ENCODE data around the gene NNMT. TPM values are rescaled to one million over a fixed set of nuclear protein-coding genes. Genes with fewer than 3 reads are reported as not detected.
"Not testable (repeated sequence)": the region's sequence is repeated elsewhere in the genome, so short reads cannot be mapped to it uniquely, and the experiment has no call there.

Gene NNMT
- total RNA-seq, 1 donor from 2014 or later = 49.6 TPM

DNA sequence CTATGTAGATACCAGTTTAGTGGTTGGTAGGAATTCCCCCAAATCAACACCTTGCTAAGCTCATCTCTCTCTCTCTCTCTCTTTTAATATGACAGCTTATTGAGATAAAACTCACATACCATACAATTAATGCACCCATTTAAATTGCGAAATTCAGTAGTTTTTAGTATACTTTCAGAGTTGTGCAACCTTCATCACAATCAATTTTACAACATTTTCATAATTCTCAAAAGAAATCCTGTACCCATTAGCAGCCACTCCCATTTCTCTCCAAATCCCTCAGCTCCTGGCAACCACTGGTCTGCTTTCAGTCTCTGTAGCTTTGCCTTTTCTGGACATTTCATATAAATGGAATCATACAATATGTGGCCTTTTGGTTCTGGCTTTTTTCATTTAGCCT, 13.3 kb downstream of the NNMT start:
- no peak for DNase-seq (ENCODE audit: low spot score)

GRCh38 chr11:114310095-114310494, 13.9 kb downstream of the NNMT start:
- no peak for DNase-seq (ENCODE audit: low spot score)

DNA sequence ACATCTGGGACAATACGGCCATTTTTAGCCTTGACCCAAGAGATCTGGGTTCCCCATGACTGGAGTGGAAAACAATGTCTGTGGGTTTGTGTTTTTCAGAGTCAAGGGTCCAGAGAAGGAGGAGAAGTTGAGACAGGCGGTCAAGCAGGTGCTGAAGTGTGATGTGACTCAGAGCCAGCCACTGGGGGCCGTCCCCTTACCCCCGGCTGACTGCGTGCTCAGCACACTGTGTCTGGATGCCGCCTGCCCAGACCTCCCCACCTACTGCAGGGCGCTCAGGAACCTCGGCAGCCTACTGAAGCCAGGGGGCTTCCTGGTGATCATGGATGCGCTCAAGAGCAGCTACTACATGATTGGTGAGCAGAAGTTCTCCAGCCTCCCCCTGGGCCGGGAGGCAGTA, 15.7 kb downstream of the NNMT start:
- DNase-seq (ENCODE audit: low spot score) = no peak

GRCh38 chr11:114314096-114314495, 17.9 kb downstream of the NNMT start:
- DNase-seq (ENCODE audit: low spot score) = no peak

DNA sequence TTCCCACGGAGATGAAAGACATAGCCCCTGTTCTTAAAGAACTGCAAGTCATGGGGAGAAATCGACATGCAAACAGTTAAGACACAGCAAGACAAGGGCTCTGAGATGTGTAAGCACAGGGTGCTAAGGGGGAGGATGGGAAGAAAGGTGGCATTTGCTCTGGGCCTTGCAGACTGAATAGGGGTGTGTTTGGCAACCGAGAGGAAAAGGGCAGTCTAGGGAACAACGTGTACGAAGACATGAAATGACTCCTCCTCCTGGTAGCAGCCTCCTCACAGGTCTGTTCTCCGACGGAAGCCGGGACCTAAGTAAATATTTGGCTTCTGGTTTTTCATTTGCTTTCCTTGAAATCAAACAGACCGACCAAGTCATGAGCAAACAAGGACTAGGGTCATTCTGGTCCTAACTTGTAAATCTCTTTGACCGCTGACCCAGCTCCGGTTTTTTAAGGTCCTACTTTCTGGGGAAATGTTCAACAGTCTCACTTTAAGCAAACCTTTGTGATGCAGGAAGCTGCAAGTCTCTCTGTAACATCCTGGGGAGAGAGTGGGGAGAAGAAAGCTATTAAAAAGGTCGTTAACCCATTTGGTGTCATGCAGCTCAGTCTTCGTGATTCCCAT, 19.7 kb downstream of the NNMT start:
- DNase-seq (ENCODE audit: low spot score) = no peak

DNA sequence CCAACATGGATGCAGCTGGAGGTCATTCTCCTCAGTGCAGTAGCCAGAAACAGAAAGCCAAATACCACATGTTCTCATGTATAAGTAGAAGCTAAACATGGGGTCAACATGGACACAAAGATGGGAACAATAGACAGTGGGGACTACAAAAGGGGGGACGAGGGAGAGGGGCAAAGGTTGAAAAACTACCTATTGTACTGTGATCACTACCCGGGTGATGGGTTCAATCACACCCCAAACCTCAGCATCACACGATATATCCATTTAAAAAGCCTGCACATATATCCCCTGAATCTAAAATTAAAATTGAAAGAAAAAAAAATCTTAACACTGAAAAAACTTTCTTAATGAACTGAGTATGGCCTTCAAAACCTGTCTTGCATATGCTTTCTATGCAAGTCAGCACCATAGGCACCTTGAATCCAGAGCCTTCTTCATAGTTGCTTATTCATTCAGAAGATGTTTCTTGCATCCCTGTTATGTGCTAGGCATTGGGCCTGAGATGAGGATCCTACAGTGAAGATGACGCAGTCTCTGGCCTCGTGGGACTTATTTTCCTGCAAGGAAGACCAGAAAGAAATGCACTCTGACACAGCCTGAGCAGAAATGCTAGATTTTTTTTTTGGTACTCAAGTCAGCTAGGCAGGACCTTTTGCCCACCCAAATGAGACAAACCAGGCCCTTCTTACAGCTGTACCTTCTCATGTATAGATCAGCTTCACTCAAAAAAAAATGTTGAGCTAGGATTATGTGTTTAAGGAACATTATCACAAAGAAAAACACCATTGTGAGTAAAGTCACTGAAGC, 21.0 kb downstream of the NNMT start:
- peak; percentile 60 for DNase-seq (ENCODE audit: low spot score)

DNA sequence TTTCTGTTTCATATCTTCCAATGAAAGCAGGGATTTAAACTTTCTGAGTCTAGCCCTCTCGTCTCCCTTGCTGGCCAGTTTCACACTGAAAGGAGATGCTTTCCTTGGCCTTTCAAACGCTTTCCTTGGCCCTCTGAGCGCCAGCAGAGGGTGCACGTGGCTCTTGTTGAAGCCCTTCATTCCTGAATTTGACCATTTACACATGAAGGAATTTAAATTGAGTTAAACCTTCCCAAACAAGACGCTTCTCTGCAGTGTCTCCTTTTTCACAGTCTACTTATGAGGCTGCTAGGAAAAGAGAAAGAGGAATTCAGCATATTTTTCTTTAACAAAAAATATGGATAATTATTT, 21.6 kb downstream of the NNMT start:
- peak; percentile 44 for DNase-seq (ENCODE audit: low spot score)

DNA sequence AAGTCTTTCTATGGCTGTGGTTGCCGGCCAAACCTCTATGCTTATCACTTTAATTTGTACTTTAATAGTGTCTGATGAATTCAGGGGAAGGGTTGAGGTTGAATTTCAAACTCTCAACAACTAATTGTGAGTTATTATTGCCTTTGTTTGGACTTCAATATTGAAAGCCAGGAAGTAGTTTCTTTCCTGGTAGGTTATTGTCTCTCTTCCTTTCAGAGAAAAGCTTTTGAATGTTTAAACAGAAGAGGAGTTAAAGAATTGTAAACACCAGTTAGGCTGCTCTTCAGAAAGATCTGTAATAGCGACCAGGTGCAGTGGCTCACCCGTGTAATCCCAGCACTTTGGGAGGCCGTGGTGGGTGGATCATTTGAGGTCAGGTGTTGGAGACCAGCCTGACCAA, 22.2 kb downstream of the NNMT start:
- DNase-seq (ENCODE audit: low spot score) = no peak

DNA sequence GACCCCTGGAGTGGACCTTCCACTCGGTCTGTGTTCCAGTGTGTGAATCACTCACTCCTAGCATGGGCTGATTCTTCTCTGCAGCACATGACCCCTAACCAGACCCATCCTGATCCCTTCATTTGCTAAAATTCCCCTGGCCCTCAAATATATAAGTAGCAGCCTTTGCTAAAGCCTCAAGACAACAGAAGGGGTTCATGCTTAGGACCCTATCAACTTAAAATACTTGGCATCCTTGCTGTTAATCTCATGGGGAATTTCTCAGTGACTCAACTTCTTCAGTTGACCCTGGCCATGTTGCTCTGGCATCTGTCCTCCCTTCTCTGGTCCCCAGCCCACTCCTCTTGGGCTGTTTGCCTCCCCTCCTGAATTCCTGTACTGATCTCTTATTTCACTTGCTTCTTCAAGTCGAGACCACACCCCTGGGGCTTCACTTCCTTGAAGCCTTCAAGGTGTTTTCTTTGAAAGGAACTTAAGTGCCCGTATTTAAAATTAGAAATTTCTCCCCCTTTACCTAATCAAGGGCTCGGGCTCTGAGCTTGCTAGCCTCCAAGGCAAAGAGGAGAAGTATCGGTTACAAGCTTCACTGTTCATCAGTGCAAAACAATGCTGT, 23.6 kb downstream of the NNMT start:
- DNase-seq (ENCODE audit: low spot score) = no peak

- DNase-seq (ENCODE audit: low spot score) = no peak
Observed at GRCh38 chr11:114321621-114322257, 25.5 kb downstream of the NNMT start.

GRCh38 chr11:114322934-114323333, 26.7 kb downstream of the NNMT start:
- DNase-seq (ENCODE audit: low spot score) = no peak

DNA sequence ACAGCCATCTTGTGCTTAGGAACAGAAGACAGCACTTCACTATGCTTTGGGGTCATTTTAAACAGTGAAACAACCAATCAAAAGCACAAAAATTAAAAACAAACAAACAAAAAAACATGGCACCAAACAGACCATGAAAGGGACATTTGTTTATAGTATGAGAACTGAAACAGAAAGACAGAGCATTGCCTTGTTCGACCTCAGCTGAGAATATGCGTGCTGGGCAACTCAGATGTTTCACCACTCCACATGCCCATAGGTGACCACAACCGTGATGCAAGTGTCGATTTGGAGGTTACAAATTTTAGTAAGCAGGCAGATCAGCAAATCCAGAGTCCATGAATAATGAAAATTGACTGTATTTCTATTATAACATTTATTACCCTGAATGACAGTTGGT, 30.0 kb downstream of the NNMT start:
- no peak for DNase-seq (ENCODE audit: low spot score)

DNA sequence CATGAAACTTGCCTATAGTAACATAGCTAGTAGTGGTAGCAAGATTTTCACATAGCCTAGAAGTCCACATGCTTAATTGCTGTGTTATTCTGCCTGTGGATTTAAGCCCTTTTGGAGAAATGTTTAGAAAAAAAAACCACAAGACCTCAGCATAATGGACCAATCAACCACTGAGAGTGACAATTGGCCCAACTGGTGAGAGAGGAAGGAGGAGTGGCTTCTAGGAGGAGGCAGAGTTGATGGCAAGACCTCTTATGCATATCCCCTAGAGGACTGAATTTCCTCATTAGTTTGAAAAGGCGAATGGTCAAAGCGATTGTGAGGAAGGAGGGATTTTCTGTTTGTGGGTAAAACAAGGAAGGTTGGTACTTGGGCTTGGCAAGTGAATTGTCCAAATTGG, 30.6 kb downstream of the NNMT start:
- no peak for DNase-seq (ENCODE audit: low spot score)

DNA sequence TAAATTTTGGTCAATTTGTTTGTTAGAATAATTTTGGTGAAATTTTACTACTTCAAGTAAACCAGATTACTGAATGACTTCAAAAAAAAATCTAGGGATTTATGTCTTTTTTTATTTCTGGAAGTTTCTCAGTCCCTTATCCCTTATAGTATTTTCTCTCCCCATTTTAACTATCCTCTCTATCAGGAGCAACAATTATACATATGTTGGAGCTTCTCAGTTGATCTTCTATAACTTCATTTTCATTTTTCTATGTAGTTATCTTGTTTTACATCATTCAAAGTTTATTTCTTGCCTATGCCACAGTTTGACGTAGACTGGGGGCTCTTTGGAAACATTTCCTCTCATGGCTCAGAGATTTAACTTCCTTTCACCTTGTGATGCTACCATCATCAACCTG, 34.2 kb downstream of the NNMT start:
- no peak for DNase-seq (ENCODE audit: low spot score)

DNA sequence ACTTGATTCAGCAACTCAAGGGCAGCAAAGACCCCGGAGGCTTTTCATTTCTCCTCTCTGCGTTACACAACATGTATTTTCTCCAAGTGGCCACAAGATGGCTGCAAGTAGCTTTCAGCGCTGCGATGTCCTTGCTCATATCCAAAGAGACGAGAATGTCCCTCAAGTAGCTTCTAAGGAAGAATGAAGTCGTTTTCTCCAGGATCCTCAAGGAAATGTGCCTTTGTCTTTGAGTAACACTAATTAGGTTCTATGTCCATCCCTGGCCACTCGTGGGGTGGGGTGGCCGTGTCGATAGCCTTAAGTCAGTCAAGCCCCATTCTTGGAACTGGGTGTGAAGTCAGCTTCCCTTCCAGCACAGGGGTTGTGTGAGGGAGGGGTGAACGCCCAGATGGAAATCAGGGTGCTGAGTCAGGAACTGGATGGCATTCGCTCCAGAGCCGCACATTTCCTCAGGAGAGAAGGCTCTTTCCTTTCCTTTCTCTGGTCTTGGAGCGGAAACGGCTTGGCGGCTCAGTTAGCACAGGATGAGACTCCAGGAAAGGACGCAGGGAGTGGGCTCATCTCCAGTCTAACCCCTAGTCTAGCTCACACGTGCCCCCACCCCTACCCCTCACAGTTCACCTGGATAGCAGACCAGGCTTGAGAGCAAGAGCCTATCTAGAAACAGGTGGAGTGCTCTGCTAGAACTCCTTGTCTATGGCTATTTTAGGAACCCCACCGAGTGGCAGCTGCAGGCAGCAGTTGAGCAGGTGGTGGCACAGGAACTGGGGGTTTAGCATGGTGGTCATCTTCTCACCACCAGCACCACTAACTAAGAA, 44.3 kb downstream of the NNMT start:
- peak; percentile 32 for DNase-seq (ENCODE audit: low spot score)

DNA sequence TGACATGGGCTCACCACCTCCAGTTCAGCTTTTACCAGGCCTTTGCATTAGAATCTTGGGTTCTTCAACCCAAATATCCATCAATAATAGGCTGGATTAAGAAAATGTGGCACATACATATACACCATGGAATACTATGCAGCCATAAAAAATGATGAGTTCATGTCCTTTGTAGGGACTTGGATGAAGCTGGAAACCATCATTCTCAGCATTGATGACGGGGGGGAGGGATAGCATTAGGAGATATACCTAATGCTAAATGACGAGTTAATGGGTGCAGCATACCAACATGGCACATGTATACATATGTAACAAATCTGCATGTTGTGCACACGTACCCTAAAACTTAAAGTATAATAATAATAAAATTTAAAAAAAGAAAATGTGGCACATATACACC, 45.5 kb downstream of the NNMT start:
- DNase-seq (ENCODE audit: low spot score) = not testable (repeated sequence)

DNA sequence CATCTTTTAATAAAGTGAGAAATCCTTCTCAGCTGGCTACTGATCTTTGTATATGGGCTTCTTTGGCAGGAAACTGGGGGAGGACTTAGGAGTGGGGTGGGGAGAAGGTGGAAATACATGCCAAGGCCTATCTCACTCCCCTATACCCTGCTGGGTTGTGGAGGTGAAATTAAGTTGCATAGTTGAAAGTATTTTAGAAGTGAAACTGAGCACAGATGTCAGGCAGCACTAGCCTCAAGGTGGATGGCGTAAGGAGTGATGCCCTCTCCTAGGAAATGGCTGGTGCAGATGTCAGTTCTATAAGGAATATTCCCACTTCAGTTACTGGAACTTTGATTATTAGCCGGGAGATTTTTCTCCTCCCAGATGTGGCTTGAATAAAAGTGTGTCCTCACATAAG, 46.3 kb downstream of the NNMT start:
- DNase-seq (ENCODE audit: low spot score) = no peak

DNA sequence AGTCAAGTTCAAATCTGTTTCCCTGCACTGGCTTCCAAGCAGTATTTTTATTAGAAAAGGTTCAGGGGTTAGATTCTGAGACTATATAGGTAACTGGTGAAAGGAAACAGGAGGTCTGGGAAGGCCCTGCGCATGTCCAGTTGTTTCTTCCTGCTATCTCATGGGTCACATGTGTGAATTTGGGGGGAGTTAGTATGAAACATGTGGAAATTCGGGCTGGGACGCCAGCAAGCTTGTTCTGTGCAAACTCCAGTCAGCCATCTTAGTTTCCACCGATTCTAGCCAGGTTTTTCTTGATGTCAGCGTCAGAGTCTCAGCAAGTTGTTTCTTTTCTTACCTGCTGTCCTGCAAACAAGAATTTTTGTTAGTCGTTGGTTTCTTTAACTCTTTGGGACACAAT, 46.8 kb downstream of the NNMT start:
- no peak for DNase-seq (ENCODE audit: low spot score)

DNA sequence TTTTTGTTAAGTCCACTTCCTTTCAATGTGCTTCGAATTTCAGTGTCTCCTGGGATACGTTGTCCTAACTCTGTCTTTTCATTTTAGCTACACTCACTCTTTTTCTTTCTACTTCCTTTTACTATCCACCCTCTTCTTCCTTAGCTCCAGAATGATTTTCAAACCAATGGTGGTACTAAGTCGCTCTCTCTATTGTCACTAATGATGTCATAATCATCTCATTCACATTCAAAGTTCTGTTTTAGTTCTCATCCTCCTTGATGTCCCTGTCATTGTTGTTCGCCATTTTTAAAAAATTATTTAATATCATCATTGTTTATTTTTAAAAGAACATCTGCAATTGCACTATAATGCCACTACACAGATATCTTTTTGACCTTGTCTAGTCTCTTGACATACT, 47.3 kb downstream of the NNMT start:
- DNase-seq (ENCODE audit: low spot score) = no peak

- DNase-seq (ENCODE audit: low spot score) = no peak
Observed at GRCh38 chr11:114344494-114344893, 48.3 kb downstream of the NNMT start.

- DNase-seq (ENCODE audit: low spot score) = no peak
Observed at GRCh38 chr11:114345575-114346222, 49.5 kb downstream of the NNMT start.

All from mucosa of gallbladder (tissue), 1 donor.